HEK293 (cell line): ENCODE measurements around the gene ERBB4.

ENCODE experiments used
- GLI2 ChIP-seq: fragments of 450-650 bp; formaldehyde crosslinking; IDR thresholded peaks from 2 replicates; pipeline ENCODE4; 2017; ENCODE audit warnings: missing biosample characterization, missing genetic modification characterization, low read depth, borderline replicate concordance
- KLF7 ChIP-seq: fragments of 450-650 bp; formaldehyde crosslinking; IDR thresholded peaks from 2 replicates; pipeline ENCODE4 v1.5.1; 2016; ENCODE audit warnings: missing biosample characterization, missing genetic modification characterization, borderline replicate concordance
- SALL2 ChIP-seq: fragments of 450-650 bp; formaldehyde crosslinking; IDR thresholded peaks from 2 replicates; pipeline ENCODE4 v1.5.0; 2017; ENCODE audit warnings: missing biosample characterization, mild to moderate bottlenecking, missing genetic modification characterization, borderline replicate concordance
- SP2 ChIP-seq: fragments of 450-650 bp; formaldehyde crosslinking; IDR thresholded peaks from 2 replicates; pipeline ENCODE4 v1.5.1; 2016; ENCODE audit warnings: missing biosample characterization, missing genetic modification characterization
- ZNF561 ChIP-seq: fragments of 450-650 bp; IDR thresholded peaks from 2 replicates; pipeline ENCODE4 v1.5.1; 2018; ENCODE audit warnings: missing biosample characterization, missing genetic modification characterization, borderline replicate concordance
- ZNF791 ChIP-seq: fragments of 450-650 bp; formaldehyde crosslinking; IDR thresholded peaks from 2 replicates; pipeline ENCODE4 v1.5.1; 2016; ENCODE audit warnings: missing biosample characterization, missing genetic modification characterization
- ZXDB ChIP-seq: fragments of 450-650 bp; formaldehyde crosslinking; IDR thresholded peaks from 2 replicates; pipeline ENCODE4 v1.5.1; 2016; ENCODE audit warnings: missing biosample characterization, missing genetic modification characterization

- TF ChIP-seq SP2 (tag by site-specific recombination) (no peak), KLF7 (no peak), GLI2 (no peak), SALL2 (no peak), ZNF791 (tag by site-specific recombination) (no peak), ZNF561 (tag by site-specific recombination) (no peak), ZXDB (tag by site-specific recombination) (no peak)
Measured at GRCh38 chr2:211745295-211746097, 793.1 kb downstream of the ERBB4 start.
